Neural cell (in vitro differentiated cells): Measurements from ENCODE around the gene SH3TC1. TPM values are rescaled to one million over a fixed set of nuclear protein-coding genes. Genes with fewer than 3 reads are reported as not detected.

Experiments
- H2AFZ ChIP-seq: fragments of 200-600, 300-800 bp; sonication (generic), shearing (Covaris generic); 2 replicates; pipeline ENCODE4 v1.6.0; 2014; ENCODE audit warnings: low read depth, mild to moderate bottlenecking, antibody characterized with exemption, low read length, moderate library complexity
- H3F3A ChIP-seq: fragments of 200-600 bp; shearing (Covaris generic); 2 replicates; pipeline ENCODE4 v1.6.1; 2016; ENCODE audit warnings: mild to moderate bottlenecking, moderate library complexity, mixed read lengths, antibody characterized with exemption, low read length; ENCODE audit not compliant: insufficient read depth, poor library complexity, severe bottlenecking
- H3K27ac ChIP-seq: fragments of 200-600, 300-800 bp; sonication (generic), shearing (Covaris generic); 2 replicates; pipeline ENCODE4 v1.5.1; 2014; ENCODE audit warnings: mild to moderate bottlenecking, low read length, moderate library complexity
- H3K27me3 ChIP-seq: fragments of 300-800, 200-600 bp; sonication (generic), shearing (Covaris generic); 2 replicates; pipeline ENCODE4 v1.6.0; 2014; ENCODE audit warnings: mild to moderate bottlenecking, low read depth, low read length, moderate library complexity; ENCODE audit not compliant: insufficient read depth
- H3K36me3 ChIP-seq: fragments of 300-800, 200-600 bp; sonication (generic), shearing (Covaris generic); 2 replicates; pipeline ENCODE4 v1.5.1; 2014; ENCODE audit warnings: mild to moderate bottlenecking, antibody characterized with exemption, low read length, moderate library complexity; ENCODE audit not compliant: insufficient read depth
- H3K4me2 ChIP-seq: fragments of 300-800, 200-600 bp; sonication (generic), shearing (Covaris generic); 2 replicates; pipeline ENCODE4 v1.6.0; 2014; ENCODE audit warnings: mild to moderate bottlenecking, low read length
- H3K4me3 ChIP-seq: fragments of 300-800, 200-600 bp; sonication (generic), shearing (Covaris generic); 2 replicates; pipeline ENCODE4 v1.5.1; 2014; ENCODE audit warnings: mild to moderate bottlenecking, low read length, moderate library complexity
- H3K79me2 ChIP-seq: fragments of 200-600 bp; shearing (Covaris generic); replicated peaks from 2 replicates; pipeline ENCODE4 v1.6.0; 2014; ENCODE audit warnings: mild to moderate bottlenecking, low read length, moderate library complexity; ENCODE audit not compliant: insufficient read depth
- H3K9ac ChIP-seq: fragments of 300-800, 200-600 bp; sonication (generic), shearing (Covaris generic); 2 replicates; pipeline ENCODE4 v1.6.1; 2016; ENCODE audit warnings: mild to moderate bottlenecking, low read length, mixed read lengths
- H3K9me2 ChIP-seq: fragments of 200-600 bp; shearing (Covaris generic); 2 replicates; pipeline ENCODE4 v1.6.1; 2016; ENCODE audit warnings: mild to moderate bottlenecking, low read length, mixed read lengths; ENCODE audit not compliant: insufficient read depth
- H3K9me3 ChIP-seq: fragments of 200-600, 300-800 bp; sonication (generic), shearing (Covaris generic); 2 replicates; pipeline ENCODE4 v1.6.1; 2016; ENCODE audit warnings: mild to moderate bottlenecking, mixed run types, low read length, moderate library complexity, mixed read lengths
- H4K20me1 ChIP-seq: fragments of 200-600 bp; shearing (Covaris generic); 2 replicates; pipeline ENCODE4 v1.6.1; 2016; ENCODE audit warnings: mild to moderate bottlenecking, mixed run types; ENCODE audit not compliant: insufficient read depth
- EP300 ChIP-seq: fragments of 450-650 bp; conservative IDR thresholded peaks from 2 replicates; pipeline ENCODE4 v1.6.1; 2014; ENCODE audit warnings: antibody characterized with exemption, mild to moderate bottlenecking, moderate library complexity; ENCODE audit not compliant: poor library complexity, severe bottlenecking
- EZH2 ChIP-seq: fragments of 200-600, 300-800 bp; shearing (Covaris generic), sonication (generic); IDR thresholded peaks from 2 replicates; pipeline ENCODE4 v1.6.1; 2014; ENCODE audit warnings: antibody characterized with exemption, low read length, borderline replicate concordance, mild to moderate bottlenecking; ENCODE audit not compliant: insufficient read depth, poor library complexity, severe bottlenecking
- MXI1 ChIP-seq: fragments of 450-650 bp; conservative IDR thresholded peaks from 2 replicates; pipeline ENCODE4 v1.6.1; 2014; ENCODE audit warnings: antibody characterized with exemption, mild to moderate bottlenecking; ENCODE audit not compliant: poor library complexity, severe bottlenecking
- POLR2AphosphoS5 ChIP-seq: IDR thresholded peaks from 2 replicates; pipeline ENCODE4 v1.6.1; 2012
- RAD21 ChIP-seq: fragments of 450-650 bp; conservative IDR thresholded peaks from 2 replicates; pipeline ENCODE4 v1.6.1; 2014; ENCODE audit warnings: antibody characterized with exemption, mild to moderate bottlenecking, moderate library complexity
- SMC3 ChIP-seq: fragments of 450-650 bp; conservative IDR thresholded peaks from 2 replicates; pipeline ENCODE4 v1.6.1; 2014; ENCODE audit warnings: antibody characterized with exemption, mild to moderate bottlenecking, moderate library complexity; ENCODE audit not compliant: poor library complexity
- TAF1 ChIP-seq: IDR thresholded peaks from 2 replicates; pipeline ENCODE4 v1.6.1; 2012; ENCODE audit warnings: low read depth
- polyA plus RNA-seq: library from polyadenylated mRNA; depleted of rRNA; stranded (reverse); fragments of >200 nt; gene quantifications from 2 replicates; pipeline ENCODE4 v1.2.3, GENCODE V29; 2014
- TF ChIP-seq, protein P1 (sequence below): IDR thresholded peaks from 2 replicates; pipeline ENCODE4 v1.6.1; 2012; ENCODE audit warnings: borderline replicate concordance
- TF ChIP-seq, protein P2 (sequence below): fragments of 450-650 bp; IDR thresholded peaks from 2 replicates; pipeline ENCODE4 v1.5.1; 2014; ENCODE audit warnings: antibody characterized with exemption, mild to moderate bottlenecking, moderate library complexity; ENCODE audit not compliant: poor library complexity, severe bottlenecking

The SH3TC1 gene
- polyA plus RNA-seq, 1 donor from 2014 or later, result not detected

DNA sequence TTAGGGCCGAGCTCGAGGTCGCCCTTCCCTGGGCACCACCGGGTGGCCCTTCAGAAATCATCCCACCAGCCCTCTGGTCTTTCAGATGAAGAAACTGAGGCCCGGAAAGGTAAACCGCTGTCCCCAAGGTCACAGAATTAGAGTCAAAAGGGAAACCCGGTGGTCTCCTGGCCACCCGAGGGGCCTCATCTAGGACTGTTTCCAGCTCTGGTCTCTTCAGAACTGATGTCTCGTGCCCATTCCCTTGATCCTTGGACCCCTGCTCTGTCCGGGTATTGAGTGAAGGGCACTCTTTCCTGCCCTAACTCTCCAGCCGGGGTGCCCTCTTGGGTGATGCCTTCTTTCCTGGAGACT is 71.3 kb downstream of the SH3TC1 start:
- H3K9me2 ChIP-seq, result no peaks in the 10 kb centered on the region
- H3K36me3 ChIP-seq, result no peaks in the 10 kb centered on the region
- no peaks in the 10 kb centered on the region for H3F3A ChIP-seq
- TF ChIP-seq RAD21 (no peak), EZH2 (no peak), MXI1 (no peak), TAF1 (no peak), SMC3 (no peak), EP300 (no peak), POLR2AphosphoS5 (no peak)
- TF ChIP-seq, protein P1, sequence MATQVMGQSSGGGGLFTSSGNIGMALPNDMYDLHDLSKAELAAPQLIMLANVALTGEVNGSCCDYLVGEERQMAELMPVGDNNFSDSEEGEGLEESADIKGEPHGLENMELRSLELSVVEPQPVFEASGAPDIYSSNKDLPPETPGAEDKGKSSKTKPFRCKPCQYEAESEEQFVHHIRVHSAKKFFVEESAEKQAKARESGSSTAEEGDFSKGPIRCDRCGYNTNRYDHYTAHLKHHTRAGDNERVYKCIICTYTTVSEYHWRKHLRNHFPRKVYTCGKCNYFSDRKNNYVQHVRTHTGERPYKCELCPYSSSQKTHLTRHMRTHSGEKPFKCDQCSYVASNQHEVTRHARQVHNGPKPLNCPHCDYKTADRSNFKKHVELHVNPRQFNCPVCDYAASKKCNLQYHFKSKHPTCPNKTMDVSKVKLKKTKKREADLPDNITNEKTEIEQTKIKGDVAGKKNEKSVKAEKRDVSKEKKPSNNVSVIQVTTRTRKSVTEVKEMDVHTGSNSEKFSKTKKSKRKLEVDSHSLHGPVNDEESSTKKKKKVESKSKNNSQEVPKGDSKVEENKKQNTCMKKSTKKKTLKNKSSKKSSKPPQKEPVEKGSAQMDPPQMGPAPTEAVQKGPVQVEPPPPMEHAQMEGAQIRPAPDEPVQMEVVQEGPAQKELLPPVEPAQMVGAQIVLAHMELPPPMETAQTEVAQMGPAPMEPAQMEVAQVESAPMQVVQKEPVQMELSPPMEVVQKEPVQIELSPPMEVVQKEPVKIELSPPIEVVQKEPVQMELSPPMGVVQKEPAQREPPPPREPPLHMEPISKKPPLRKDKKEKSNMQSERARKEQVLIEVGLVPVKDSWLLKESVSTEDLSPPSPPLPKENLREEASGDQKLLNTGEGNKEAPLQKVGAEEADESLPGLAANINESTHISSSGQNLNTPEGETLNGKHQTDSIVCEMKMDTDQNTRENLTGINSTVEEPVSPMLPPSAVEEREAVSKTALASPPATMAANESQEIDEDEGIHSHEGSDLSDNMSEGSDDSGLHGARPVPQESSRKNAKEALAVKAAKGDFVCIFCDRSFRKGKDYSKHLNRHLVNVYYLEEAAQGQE, result no peak
- TF ChIP-seq, protein P2, sequence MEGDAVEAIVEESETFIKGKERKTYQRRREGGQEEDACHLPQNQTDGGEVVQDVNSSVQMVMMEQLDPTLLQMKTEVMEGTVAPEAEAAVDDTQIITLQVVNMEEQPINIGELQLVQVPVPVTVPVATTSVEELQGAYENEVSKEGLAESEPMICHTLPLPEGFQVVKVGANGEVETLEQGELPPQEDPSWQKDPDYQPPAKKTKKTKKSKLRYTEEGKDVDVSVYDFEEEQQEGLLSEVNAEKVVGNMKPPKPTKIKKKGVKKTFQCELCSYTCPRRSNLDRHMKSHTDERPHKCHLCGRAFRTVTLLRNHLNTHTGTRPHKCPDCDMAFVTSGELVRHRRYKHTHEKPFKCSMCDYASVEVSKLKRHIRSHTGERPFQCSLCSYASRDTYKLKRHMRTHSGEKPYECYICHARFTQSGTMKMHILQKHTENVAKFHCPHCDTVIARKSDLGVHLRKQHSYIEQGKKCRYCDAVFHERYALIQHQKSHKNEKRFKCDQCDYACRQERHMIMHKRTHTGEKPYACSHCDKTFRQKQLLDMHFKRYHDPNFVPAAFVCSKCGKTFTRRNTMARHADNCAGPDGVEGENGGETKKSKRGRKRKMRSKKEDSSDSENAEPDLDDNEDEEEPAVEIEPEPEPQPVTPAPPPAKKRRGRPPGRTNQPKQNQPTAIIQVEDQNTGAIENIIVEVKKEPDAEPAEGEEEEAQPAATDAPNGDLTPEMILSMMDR, result no peak
- no peak overlapping the region for H3K27ac ChIP-seq
- H3K9ac ChIP-seq, result no peak overlapping the region
- H4K20me1 ChIP-seq, result no peaks in the 10 kb centered on the region
- H3K27me3 ChIP-seq, result peaks cover 37% of the 10 kb centered on the region
- H3K9me3 ChIP-seq, result no peaks in the 10 kb centered on the region
- no peak overlapping the region for H3K4me2 ChIP-seq
- no peaks in the 10 kb centered on the region for H3K79me2 ChIP-seq
- H2AFZ ChIP-seq, result no peak overlapping the region
- H3K4me3 ChIP-seq, result no peak overlapping the region

DNA sequence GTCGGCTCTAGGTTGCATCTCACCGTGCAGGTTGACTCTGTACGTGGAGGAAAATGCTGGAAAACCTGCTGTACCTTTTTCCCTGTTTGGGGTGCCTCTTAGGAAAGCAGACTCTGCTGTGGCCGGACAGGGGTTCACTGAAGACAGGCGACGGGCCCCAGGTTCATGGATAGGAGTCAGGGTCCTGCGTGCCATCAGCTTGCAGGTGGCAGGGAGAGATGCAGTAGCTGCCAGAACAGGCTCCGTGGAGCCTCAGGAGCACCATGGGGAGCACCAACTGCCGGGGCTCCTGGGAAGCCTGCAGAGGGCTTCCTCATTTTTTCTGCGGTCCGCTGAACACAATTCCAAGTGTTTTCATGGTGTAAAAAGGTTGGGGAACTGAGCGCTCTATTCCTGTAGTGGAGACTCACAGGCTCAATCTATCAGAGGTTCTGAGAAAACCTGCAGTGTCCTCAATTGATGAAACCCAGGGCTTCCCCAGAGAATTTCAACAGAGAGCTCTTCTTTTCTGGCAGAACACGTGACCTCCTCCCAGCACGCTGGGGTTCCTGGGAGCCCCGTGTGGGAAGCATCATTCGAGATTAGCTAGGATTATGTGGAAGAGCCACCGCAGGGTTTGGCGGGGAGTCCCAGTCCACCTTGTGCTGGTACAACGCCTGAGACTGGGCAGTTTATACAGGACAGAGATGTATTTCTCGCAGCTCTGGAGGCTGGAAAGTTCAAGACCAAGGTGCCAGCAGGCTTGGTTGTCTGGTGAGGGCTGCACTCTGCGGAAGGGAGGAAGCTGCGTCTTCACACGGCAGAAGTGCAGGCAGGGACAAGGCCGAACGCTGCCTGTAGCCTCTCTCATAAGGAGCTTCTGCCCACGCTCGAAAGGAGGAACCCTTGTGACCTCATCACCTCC is 72.1 kb downstream of the SH3TC1 start:
- Histone ChIP-seq H2AFZ (no peak overlapping the region), H3F3A (no peaks in the 10 kb centered on the region), H3K27ac (no peak overlapping the region), H3K4me2 (no peak overlapping the region), H3K9ac (no peak overlapping the region), H3K27me3 (peaks cover 37% of the 10 kb centered on the region), H3K9me2 (no peaks in the 10 kb centered on the region), H3K36me3 (no peaks in the 10 kb centered on the region), H3K79me2 (no peaks in the 10 kb centered on the region), H3K9me3 (no peaks in the 10 kb centered on the region), H4K20me1 (no peaks in the 10 kb centered on the region), H3K4me3 (no peak overlapping the region)
- no peak for TF ChIP-seq POLR2AphosphoS5
- TF ChIP-seq TAF1, result no peak
- TF ChIP-seq MXI1, result no peak
- TF ChIP-seq EP300, result no peak
- TF ChIP-seq, protein P1, result no peak
- no peak for TF ChIP-seq EZH2
